ENCODE results near the gene MGAT5. TPM values are rescaled to one million over a fixed set of nuclear protein-coding genes. Genes with fewer than 3 reads are reported as not detected.

MGAT5 gene, protein sequence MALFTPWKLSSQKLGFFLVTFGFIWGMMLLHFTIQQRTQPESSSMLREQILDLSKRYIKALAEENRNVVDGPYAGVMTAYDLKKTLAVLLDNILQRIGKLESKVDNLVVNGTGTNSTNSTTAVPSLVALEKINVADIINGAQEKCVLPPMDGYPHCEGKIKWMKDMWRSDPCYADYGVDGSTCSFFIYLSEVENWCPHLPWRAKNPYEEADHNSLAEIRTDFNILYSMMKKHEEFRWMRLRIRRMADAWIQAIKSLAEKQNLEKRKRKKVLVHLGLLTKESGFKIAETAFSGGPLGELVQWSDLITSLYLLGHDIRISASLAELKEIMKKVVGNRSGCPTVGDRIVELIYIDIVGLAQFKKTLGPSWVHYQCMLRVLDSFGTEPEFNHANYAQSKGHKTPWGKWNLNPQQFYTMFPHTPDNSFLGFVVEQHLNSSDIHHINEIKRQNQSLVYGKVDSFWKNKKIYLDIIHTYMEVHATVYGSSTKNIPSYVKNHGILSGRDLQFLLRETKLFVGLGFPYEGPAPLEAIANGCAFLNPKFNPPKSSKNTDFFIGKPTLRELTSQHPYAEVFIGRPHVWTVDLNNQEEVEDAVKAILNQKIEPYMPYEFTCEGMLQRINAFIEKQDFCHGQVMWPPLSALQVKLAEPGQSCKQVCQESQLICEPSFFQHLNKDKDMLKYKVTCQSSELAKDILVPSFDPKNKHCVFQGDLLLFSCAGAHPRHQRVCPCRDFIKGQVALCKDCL
- total RNA-seq (1 to 10 TPM; 2.1 to 7.0 (median 5.2) TPM), polyA plus RNA-seq (1 to 10 TPM; 1.1 to 1.6 (median 1.1) TPM)
- long read RNA-seq, donor 1, partial matches to known transcripts = 0 of 1 reads
- long read RNA-seq, donor 1, other reads (novel, unspliced or antisense) = 1 of 1 reads
- long read RNA-seq, donor 2, partial matches to known transcripts = 0 of 3 reads
- long read RNA-seq, donor 2, other reads (novel, unspliced or antisense) = 3 of 3 reads

DNA sequence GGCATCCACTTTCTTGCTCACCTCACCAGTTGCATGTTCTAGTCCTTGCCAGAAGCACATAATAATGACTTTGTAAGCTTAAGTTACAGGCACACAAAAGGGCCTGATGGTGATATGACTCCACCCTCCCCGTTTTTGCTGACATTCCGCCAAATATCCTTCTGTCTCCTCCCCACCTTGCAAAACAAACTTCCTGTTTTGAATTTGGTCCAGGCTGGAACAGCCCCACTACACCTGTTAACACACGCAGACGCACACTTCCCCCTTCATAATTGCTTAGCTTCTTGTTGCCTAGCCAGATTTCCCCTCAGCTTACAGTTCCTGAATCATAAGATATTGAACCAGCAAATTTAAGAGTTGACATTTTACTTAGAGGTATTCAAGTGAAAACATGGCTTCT, at the start of gene MGAT5:
TSS of gene MGAT5 (plus strand) at position 269 of the 400 bp plus-strand sequence. CDS start 332 bp downstream, outside the sequence.
- ATAC-seq (no peak), DNase-seq (no peak)
- Histone ChIP-seq H3K27me3 (ENCODE audit: insufficient read depth in 3 of 3, low read length in 2 of 3) (no peaks in the 10 kb centered on the region), H3K9me3 (no peaks in the 10 kb centered on the region), H3K4me3 (no peak within 1 kb of the TSS), H3K27ac (no peak within 1 kb of the TSS), H3K36me3 (ENCODE audit: insufficient read depth in 1 of 2, low read depth in 1 of 2) (no peaks in the 10 kb centered on the region), H3K4me1 (no peaks in the 10 kb centered on the region)
- TF ChIP-seq, protein P1, sequence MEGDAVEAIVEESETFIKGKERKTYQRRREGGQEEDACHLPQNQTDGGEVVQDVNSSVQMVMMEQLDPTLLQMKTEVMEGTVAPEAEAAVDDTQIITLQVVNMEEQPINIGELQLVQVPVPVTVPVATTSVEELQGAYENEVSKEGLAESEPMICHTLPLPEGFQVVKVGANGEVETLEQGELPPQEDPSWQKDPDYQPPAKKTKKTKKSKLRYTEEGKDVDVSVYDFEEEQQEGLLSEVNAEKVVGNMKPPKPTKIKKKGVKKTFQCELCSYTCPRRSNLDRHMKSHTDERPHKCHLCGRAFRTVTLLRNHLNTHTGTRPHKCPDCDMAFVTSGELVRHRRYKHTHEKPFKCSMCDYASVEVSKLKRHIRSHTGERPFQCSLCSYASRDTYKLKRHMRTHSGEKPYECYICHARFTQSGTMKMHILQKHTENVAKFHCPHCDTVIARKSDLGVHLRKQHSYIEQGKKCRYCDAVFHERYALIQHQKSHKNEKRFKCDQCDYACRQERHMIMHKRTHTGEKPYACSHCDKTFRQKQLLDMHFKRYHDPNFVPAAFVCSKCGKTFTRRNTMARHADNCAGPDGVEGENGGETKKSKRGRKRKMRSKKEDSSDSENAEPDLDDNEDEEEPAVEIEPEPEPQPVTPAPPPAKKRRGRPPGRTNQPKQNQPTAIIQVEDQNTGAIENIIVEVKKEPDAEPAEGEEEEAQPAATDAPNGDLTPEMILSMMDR (IDR thresholded peaks at IDR 0.05) = no peak
- 30 to 56% (median 38%) methylated on average over 4 of the region's 4 CpGs for WGBS, 3 donors
- intact Hi-C loops (cut with DNase I) = no loop called here

DNA sequence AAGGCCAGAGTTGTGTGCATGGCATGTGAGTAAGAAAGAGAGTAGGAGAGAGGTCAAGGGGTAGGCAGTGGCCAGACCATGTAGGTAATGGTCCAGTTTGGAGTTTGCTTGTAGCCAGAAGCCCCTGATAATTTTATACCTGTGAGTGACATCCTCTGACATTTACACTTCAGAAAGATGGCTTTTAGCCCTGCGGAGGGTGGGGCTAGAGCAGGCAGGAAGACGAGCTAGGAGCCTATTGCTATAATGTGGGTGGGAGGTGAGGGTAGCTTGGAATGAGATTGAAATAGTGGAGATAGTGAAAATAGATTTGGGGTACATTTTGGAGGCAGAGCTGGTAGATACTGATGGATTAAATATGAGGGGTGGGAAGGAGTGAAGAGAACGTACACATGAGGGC, 48.8 kb upstream of the MGAT5 start:
- intact Hi-C loops (cut with DNase I) = loop anchor here in 1 of 2 donors (5.0 kb wide), 1 partner anchor 88 kb away; no protein-coding TSS in a partner anchor
- no peaks in the 10 kb centered on the region for H3K9me3 ChIP-seq
- WGBS, 3 donors = 90 to 93% (median 91%) methylated on average over 3 of the region's 3 CpGs
- DNase-seq (no peak), ATAC-seq (no peak)
- no peaks in the 10 kb centered on the region for H3K36me3 ChIP-seq (ENCODE audit: insufficient read depth in 1 of 2, low read depth in 1 of 2)
- H3K27ac ChIP-seq = no peak overlapping the region
- peaks cover 4% of the 10 kb centered on the region for H3K4me1 ChIP-seq
- H3K4me3 ChIP-seq = no peak overlapping the region
- H3K27me3 ChIP-seq (ENCODE audit: insufficient read depth in 3 of 3, low read length in 2 of 3) = no peaks in the 10 kb centered on the region
- TF ChIP-seq, protein P1 (IDR thresholded peaks at IDR 0.05) = no peak

DNA sequence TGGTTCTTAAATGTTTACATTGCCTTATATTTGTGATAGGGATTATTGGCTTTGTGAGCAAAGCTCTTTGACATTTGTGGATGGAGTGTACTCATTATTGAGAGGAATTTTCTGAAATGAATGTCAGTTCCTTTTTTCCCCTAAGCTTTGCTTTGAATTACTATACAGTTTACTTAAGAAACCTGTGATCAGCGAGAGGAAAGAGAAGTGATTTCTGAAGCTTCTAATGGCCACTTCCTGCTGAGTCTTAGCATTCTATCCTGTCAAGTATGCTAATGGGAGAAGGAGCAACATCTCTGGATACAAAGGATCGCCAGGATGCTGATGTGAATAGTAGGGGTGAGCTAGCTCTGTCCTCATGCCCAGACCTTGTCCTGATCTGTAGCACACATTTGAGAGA, 47.8 kb upstream of the MGAT5 start:
- no peaks in the 10 kb centered on the region for H3K36me3 ChIP-seq (ENCODE audit: insufficient read depth in 1 of 2, low read depth in 1 of 2)
- intact Hi-C loops (cut with DNase I) = loop anchor here in 1 of 2 donors (5.0 kb wide), 1 partner anchor 89 kb away; no protein-coding TSS in a partner anchor
- H3K4me1 ChIP-seq = peaks cover 4% of the 10 kb centered on the region
- H3K4me3 ChIP-seq = no peak overlapping the region
- DNase-seq (no peak), ATAC-seq (no peak)
- 86 to 90% (median 88%) methylated on average over 2 of the region's 2 CpGs for WGBS, 3 donors
- TF ChIP-seq, protein P1 (IDR thresholded peaks at IDR 0.05) = no peak
- no peaks in the 10 kb centered on the region for H3K9me3 ChIP-seq
- H3K27me3 ChIP-seq (ENCODE audit: insufficient read depth in 3 of 3, low read length in 2 of 3) = no peaks in the 10 kb centered on the region
- no peak overlapping the region for H3K27ac ChIP-seq

DNA sequence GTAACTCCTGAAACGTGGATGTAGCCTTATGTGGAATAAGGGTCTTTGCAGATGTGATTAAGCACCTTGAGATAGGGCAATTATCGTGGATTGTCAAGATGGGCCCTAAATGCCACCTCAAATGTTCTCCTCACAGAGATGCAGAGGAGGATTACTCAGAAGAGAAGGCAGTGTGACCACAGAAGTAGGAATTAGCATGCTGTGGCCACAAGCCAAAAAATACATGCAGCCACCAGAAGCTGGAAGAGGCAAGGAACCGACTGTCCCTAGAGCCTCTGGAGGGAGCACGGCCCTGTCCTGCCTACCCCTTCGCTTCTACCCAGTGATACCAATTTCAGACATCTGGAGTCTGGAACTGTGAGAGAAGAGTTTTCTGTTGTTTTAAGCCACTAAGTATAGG, 47.3 kb upstream of the MGAT5 start:
- no peak for DNase-seq
- 71 to 83% (median 75%) methylated on average over 5 of the region's 5 CpGs for WGBS, 3 donors

More for the DNA sequence above, 47.3 kb upstream of the MGAT5 start:
- intact Hi-C loops (cut with DNase I) = loop anchor here in 1 of 2 donors (5.0 kb wide), 1 partner anchor 89 kb away; no protein-coding TSS in a partner anchor
- Histone ChIP-seq H3K4me3 (no peak overlapping the region), H3K36me3 (ENCODE audit: insufficient read depth in 1 of 2, low read depth in 1 of 2) (no peaks in the 10 kb centered on the region), H3K27me3 (ENCODE audit: insufficient read depth in 3 of 3, low read length in 2 of 3) (no peaks in the 10 kb centered on the region), H3K9me3 (no peaks in the 10 kb centered on the region), H3K4me1 (peaks cover 4% of the 10 kb centered on the region), H3K27ac (no peak overlapping the region)
- TF ChIP-seq, protein P1 (IDR thresholded peaks at IDR 0.05) = no peak
- ATAC-seq = no peak

All from psoas muscle (tissue), 8 donors.